DMS153 treated with DMSO at 0.1 percent for 48 hours (cell line): ENCODE results near the gene NEURL1B.
"Not testable (repeated sequence)": the region's sequence is repeated elsewhere in the genome, so short reads cannot be mapped to it uniquely, and the experiment has no call there.

ENCODE experiments used
- DNase-seq: peaks from one replicate; lab custom pipeline; 2025; ENCODE audit not compliant: unreplicated experiment; lab: John Stamatoyannopoulos, UW

NEURL1B gene

DNA sequence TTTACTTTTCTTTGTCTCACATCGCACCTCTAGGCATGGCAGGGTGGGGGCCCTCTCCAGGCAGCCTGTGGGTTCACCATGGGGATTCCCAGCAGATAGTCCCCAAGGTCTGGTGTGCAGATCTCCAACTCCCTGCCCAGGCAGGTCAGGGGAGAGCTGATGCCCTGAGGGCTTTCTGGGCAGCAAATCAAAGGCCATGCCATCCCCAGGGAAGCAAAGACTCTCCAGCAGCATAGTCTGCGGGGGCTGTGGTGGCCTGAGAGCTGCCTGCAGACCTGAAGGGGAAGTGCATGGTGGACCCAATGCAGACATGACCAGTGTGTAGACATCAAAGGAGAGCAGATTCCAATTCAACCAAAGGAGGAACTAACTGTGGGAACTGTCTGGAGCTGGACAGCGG is 7.7 kb downstream of the NEURL1B start:
- no peak for DNase-seq

DNA sequence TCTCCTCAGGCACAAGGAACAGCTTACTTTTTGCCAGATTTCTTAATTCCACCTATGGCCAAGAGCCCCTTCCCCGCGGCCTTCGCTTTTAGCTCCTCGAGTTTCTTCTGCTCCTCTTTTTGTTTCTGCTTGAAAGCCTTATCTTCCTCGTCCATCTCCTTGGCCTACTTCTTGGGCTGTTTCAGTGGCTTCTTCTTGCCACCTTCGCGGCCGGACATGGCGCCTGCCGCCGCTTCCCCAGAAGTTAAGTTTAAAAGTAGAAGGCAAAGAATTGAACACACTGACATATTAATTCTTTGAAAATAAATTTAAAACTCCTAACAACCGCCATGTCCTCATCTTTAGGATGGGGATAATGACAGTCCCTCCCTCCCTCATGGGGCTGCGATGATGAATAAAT is 15.4 kb downstream of the NEURL1B start:
- not testable (repeated sequence) for DNase-seq

DNA sequence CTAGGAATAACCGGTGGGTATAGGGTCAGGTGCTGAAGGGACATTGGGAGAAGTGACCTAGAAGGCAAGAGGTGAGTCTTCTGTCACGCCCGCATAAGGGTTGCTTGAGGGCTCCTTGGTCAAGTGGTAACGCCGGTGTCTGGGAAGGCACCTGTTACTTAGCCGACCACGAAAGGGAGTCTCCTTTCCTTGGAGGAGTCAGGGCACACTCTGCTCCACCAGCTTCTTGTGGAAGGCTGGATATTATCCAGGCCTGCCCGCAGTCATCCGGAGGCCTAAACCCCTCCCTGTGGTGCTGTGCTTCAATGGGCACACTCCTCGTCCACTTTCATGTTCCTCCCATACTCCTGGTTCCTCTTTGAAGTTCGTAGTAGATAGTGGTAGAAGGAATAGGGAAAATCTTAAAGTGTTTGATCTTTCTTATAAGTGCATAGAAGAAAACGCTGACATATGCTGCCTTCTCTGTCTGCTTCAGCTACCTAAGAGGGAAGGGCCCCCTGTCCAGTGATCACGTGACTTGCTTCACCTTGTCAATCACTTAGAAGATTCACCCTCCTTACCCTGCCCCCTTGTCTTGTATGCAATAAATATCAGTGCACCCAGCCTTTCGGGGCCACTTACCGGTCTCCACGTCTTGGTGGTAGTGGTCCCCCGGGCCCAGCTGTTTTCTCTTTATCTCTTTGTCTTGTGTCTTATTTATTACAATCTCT is 16.6 kb downstream of the NEURL1B start:
- DNase-seq = not testable (repeated sequence)

DNA sequence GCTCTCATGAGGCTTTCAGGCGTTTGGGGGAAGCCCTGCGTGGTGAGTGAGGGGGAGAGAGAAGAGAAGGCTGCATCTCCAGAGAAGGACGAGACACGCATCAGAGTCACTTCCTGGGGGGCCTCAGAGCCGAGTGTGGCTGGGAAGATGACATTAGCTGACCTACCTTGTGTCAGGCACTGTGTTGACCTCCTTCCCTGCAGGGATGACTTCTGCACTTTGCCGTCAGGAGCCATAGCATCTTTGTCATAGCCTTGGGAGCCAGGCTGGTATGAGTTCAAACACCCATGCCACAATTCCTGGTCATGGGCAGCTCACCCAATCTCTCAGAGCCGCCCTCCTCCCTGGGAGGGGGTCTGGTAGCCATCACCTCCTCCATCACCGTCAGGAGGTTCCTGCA is 17.3 kb downstream of the NEURL1B start:
- no peak for DNase-seq

DNA sequence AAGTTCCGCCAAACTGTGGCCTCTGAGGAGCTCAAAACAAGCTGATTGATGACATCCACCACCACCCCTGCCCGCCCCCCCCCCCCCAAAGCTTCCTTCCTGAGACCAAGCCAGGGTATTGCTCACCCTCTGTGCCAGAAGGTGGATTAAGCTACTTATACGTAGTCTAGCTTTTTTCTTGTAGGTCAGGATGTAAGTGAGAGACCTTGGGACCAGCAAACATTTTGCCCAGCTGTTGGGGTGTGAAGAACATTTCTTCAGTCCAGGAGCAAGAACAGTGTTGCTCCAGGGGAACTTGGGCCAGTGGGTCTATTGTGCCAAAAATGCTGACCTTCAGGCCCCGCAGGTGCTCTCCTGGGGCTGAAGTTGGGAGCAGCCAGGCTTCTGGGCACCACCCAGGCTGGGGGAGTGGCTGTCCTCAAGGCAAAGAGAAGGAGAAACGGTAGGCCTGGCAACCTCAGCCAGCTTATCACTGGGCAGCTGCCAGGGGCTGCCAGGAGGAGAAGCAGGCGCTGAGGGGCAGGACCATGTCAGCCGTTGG is 18.0 kb downstream of the NEURL1B start:
- DNase-seq = no peak

DNA sequence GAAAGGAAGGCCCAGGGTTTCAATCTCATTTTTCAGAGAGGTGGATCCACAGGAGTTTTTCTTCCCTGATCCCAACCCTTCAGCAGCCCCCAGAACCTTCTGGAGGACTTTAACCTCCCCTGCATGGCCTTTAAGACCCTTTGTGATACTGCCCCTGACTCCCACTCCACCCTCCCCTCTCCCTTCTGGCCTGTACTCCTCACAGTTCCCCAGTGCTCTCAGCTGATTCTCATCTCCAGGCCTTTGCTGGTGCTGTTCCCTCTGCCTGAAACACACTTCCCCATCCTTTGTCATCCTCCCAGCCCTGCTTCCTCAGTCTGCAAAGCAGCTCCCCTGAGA is 18.5 kb downstream of the NEURL1B start:
- DNase-seq = no peak

DNA sequence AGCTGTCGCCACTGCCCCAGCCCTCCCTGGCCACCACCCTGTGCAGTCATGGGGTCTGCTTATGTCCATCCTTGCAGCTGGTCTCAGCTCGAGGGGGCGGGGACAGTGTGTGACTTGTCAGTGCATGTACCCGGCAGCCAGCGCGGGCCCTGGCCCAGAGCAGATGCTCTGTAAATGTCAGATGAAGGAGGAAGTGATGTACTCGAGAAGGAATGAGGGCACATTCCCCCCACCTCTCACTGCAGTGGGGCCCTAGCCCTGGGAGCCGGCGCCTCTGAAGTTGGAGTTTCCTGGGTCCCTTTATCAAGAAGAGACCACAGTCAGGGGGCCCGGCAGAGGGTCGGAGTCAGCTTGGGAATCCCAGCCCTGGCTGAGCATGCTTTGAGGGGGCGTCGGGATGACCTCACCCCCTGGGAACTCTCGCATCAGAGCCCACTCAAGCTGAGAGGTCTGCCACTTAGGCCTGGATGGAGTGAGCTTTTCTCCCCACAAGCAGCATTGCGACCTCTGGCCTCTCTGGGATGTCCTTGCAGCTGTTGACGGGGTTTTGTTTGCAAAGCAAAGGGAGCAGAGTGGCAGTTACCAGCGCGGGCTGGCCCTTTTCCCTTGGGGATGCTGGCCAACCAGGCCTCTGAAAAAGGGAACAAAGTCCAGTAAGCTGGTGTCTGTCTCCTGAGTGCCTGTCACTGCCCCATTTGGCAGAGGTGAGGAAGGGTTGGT is 19.0 kb downstream of the NEURL1B start:
- peak; percentile 28 for DNase-seq

DNA sequence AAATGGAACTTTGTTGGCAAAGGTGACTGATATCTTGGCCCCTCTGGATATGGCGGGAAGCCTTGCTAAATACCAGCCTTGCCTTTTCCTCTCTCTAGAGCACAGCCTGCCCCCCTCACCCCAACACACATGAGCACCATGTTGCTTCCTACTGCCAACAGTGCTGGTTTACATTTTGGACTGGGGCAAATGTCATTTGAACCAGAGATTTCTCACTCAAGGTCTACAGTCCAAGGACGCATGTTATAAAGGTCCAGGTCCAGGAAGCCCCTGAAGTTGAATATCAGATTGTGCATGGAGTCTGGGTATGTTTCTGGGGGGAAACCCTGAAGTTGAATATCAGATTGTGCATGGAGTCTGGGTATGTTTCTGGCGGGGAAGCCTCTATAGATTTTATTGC is 19.9 kb downstream of the NEURL1B start:
- no peak for DNase-seq

DNA sequence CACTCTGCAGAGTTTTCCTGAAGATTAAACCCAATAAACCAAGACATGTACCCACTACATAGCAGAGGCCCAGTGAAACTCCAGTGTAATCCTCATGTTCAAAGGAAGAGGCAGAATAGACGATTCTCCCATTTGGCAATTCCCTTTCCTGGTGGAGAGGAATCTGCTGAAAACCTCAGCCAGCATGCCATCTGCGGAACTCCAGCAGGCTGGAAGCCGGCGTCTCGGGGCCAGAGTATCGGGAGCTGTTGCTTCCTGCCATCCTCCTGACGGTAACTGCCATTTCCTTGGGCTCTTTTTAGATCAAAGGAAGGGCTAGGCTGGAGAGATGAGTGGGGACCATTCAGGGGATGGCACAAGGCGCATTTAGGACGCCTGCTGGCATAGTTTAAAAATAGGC is 20.5 kb downstream of the NEURL1B start:
- no peak for DNase-seq

DNA sequence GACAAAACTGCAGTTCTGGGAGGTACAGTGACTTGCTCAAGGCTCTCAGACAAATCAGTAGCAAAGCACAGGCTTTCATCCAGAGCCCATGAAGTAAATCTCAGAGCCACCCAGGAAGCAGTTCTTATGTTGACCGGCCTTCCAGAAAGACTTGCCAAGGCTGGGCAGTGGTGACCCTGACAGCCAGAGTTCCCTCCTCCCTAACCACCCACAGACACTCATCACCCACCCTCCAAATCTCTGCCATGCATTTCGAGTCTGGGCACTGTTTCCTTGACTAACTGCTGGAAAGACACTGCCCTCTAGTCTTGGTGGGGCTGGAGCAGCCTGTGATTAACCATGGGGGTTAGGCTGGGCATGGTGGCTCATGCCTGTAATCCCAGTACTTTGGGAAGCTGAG is 21.5 kb downstream of the NEURL1B start:
- no peak for DNase-seq

DNA sequence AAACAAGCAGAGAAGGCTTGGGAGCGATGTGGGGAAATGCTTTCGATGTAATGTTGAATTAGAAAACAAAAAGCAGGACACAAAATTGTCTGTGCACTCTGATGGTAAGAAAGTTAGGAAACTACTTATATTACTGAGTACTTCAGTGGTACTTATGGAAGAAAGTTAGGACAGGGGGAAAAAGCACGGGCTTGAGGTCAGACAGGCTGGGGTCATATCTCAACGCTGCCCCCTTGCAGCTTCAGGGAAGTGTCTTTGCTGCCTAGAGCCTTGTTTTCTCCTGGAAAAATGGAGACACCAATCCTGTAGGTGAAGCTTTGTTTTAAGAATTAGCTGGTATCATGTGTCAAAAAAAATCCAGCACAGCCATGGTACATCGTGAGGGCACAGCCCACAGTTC is 23.0 kb downstream of the NEURL1B start:
- DNase-seq = no peak

DNA sequence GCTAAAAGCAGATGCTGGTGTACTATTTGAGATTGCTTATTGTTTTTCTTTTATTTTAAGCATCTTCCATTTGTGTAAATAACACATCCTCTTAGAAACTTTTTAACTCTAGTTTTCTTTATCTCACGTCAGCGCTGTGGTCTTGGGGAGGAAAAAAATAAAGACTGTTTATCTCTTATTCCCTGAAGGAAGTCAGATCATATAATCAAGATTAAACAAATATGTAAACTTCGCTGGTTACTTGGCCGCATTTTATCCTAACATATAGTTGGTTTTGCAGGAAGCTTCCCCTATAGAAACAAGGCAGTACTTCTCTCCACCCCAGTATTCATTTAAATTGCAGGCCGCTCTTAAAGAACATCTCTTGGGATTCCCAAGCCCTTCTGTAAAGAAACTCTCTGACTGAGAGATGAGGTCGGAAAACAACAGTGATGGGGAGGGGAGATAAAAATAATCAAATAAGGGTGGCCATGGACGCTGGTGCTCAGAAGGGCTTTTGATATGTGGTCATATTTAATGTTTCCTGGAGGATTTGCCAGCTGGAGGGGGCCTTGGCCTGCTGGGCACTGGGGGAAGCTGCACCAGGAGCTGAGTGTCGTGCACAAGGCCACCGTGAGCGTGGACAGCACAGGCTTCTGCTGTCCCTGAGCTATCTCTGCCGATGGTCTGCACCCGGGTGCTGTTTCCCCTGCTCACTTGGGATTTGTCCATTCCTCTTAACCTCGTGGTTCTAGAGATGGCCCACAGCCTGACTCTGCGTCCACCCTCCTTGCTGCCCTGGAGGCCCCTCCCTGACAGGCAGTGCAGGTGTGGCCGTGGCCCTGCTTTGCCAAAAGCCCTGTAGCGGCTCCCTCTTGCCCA is 23.8 kb downstream of the NEURL1B start:
- no peak for DNase-seq

DNA sequence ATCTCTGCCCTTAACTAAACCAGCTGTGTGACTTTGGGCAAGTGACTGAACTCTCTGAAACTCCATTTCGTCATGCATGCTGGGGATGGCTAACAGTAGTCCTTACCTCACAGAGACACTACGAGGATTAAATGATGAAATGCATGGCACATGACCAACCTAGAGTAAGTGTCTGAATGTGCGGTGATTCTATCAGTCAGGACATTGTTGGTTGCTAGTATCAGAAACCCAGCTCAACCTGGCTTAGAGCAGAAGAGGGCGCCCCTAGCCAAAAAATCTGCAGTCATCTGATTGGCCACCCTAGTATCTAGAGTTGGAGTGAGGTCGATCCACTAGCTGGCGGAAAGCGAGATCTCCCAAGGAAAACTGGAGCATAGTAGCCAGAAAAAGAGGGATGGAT is 25.2 kb downstream of the NEURL1B start:
- no peak for DNase-seq

DNA sequence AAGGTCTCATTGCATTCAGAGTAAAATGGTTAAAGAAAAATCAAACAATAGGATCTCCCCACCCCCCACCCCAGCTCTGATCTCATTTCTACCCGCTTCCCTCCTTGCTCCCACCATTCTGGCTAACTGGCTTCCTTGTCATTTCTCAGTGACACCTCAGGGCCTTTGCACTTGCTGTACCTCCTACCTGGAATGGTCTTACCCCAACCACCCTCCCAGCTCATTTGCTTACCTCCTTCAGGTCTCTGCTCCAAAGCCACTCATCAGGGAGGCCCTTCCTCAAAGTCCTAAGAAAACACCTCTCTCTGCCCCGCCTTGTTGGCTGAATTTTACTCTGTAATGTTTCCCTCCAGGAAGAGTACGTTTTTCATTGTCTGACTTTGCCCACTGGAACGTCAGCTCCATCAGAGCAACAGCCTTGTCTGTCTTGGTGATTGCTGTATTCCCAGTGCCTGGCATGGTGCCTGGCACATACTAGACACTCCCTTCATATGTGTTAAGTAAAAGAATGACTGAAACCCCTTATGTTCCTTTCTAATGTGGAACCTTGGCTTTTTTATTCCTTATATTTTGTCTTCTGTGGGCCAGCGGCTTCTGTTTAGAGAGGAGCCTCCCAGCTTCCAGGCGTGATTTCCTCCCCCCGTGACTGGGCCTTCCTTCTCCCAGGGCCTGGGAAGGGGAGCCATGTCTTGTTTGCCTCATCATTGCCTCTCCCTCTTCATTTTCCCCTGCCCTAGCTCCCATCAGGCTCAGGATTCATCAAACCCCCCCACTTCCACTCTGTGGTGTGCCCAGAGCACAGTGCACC is 26.9 kb downstream of the NEURL1B start:
- DNase-seq = no peak

DNA sequence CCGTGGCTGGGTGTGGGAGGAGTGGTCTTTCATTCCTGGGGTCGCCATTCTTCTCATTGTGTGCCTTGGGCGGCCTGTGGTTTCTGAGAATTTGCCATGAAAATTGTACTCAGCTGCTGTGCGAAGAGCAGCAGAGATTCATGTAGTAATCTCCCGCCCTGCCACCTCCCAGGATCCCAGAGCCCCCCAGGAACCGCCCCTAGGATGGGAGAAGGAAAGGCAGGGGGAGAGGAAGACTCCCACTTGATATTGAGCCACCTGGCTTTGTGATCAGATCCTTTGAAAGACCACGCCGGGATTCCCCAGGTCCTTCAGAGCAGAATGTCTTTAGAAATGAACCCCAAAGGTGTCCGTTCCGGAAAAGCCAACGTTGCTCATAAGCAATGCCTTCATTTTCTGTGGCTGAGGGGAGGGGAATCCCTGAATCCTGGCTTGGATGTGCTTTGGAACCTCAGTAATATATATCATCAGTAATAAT is 27.6 kb downstream of the NEURL1B start:
- DNase-seq = no peak

DNA sequence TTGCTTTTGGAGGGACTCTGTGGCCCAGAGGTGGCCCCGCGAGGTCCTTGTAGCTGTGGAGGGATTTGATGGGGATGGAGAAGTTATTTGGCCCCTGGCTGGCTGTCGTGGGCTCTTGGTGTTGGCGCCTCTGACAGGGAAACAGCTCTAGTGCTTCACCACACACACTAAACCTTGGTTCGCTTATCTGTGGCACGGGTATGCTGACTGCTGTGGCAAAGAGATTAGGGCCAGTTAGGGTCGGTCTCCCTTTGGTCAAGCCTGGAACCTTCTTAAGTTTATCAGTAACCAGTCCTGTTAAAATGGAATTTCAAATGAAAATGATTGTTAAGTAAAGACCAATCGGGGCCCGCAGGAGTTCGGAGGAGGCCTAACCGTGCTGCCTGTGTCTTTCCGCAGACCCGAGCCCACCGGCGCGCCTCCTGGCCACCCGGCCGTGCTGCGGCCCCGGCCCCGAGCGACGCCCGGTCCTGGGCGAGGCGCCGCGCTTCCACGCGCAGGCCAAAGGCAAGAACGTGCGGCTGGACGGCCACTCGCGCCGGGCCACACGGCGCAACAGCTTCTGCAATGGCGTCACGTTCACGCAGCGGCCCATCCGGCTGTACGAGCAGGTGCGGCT is 28.4 kb downstream of the NEURL1B start:
- no peak for DNase-seq

DNA sequence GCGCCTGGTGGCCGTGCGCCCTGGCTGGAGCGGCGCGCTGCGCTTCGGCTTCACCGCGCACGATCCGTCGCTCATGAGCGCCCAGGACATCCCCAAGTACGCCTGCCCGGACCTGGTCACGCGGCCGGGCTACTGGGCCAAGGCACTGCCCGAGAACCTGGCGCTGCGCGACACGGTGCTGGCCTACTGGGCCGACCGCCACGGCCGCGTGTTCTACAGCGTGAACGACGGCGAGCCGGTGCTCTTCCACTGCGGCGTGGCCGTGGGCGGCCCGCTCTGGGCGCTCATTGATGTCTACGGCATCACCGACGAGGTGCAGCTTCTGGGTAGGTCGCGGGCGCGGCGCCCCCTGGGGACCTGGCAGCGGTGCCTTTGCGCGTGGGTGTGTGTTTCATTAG is 28.9 kb downstream of the NEURL1B start:
- no peak for DNase-seq

DNA sequence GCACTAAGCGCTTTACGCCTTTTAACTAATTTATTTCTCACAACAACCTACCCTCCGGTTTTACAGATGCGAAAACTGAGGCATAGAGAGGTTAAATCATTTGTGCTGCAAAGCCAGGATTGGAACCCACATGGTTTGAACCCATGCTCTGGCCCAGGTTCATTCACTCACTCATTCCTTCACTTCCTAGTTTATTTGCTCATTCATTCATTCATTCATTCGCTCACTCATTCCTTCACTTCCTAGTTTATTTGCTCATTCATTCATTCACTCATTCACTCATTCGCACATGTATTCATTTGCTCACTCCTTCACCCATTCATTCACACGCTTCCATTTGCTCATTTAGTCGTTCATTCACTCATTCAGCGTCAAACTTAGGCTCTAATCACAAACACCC is 29.4 kb downstream of the NEURL1B start:
- DNase-seq = no peak

DNA sequence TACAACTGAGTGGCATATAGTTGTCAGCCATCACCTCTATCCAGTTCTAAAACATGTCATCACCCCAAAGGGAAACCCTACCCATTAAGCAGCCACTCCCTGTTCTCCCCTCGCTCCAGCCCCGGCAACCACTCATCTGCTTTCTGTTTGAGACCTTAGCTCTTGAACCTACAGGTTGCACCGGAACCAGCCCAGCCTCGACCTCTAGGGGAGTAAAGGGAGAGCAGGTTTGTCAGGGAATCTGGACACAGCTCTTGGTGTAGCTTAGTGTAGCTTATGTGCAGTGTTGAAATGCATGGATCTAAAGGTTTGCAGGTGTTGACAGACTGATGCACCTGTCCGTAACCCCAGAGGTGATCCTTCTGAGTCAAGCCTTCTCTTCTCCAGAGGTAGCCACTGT is 30.0 kb downstream of the NEURL1B start:
- no peak for DNase-seq

DNA sequence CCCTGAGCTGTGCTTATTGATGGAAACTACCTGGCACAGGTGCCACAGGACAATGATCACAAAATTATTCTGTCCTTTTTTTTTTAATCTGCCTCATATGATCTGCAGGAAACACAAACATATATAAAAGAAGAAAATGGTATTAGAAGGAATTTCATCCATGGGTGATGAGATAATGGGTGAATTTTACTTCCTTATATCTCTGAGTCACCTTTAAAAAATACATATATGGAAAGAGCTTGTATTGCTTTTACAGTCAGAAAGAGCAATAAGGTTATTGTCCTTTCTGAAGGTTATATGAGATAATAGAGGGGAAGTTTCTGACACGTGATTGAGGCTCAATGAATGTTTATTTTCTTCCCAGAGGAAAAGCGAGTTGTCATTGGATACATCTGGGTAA is 31.6 kb downstream of the NEURL1B start:
- no peak for DNase-seq
